Astrocyte of the spinal cord (primary cell): ENCODE results near the gene CAD.
"Not testable (repeated sequence)": the region's sequence is repeated elsewhere in the genome, so short reads cannot be mapped to it uniquely, and the experiment has no call there.

ENCODE experiments used
- DNase-seq: peaks from one replicate; pipeline ENCODE4 v3.0.0; 2011; ENCODE audit warnings: low read depth, low spot score
- H3K4me3 ChIP-seq: 2 replicates; pipeline ENCODE4 v1.5.1; 2011; ENCODE audit warnings: low read depth, mild to moderate bottlenecking, low read length, moderate library complexity
- in situ Hi-C: cut with HindIII; loops from 2 replicates; pipeline ENCODE4 v1.10.0; 2017; ENCODE audit warnings: low sequenced_read_pairs
- TF ChIP-seq, protein P1 (sequence below): IDR thresholded peaks from 2 replicates; pipeline ENCODE4 v1.5.1; 2012; ENCODE audit warnings: low read depth, mild to moderate bottlenecking, low read length, inconsistent platforms

The CAD gene

DNA sequence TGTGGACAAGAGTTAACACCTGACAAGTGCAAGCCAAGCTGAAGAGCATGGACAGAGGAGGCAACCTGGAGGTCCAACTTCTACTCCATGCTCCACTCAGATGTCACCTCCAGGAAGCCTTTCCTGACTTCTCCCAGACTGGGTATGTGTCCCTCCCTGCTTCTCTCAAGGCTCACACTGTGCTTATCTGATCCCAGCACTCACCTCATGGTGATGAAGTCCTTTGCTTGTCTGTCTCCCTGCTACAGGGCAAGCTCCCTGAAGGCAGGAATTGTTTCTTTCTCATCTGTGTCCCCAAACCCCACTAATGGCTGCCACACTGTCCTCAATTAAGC lies 48.3 kb downstream of the CAD start:
- no peak for DNase-seq
- TF ChIP-seq, protein P1, sequence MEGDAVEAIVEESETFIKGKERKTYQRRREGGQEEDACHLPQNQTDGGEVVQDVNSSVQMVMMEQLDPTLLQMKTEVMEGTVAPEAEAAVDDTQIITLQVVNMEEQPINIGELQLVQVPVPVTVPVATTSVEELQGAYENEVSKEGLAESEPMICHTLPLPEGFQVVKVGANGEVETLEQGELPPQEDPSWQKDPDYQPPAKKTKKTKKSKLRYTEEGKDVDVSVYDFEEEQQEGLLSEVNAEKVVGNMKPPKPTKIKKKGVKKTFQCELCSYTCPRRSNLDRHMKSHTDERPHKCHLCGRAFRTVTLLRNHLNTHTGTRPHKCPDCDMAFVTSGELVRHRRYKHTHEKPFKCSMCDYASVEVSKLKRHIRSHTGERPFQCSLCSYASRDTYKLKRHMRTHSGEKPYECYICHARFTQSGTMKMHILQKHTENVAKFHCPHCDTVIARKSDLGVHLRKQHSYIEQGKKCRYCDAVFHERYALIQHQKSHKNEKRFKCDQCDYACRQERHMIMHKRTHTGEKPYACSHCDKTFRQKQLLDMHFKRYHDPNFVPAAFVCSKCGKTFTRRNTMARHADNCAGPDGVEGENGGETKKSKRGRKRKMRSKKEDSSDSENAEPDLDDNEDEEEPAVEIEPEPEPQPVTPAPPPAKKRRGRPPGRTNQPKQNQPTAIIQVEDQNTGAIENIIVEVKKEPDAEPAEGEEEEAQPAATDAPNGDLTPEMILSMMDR: no peak
- H3K4me3 ChIP-seq: no peak overlapping the region
- in situ Hi-C loops: loop anchor here (25.0 kb wide), 1 partner anchor 153 kb away; the partner anchor contains the start of genes ABHD1 and CGREF1

GRCh38 chr2:27268296-27268695 lies 51.1 kb downstream of the CAD start:
- H3K4me3 ChIP-seq, DNase-seq: not testable (repeated sequence)
- in situ Hi-C loops: loop anchor here (25.0 kb wide), 1 partner anchor 156 kb away; the partner anchor contains the start of genes ABHD1 and CGREF1

DNA sequence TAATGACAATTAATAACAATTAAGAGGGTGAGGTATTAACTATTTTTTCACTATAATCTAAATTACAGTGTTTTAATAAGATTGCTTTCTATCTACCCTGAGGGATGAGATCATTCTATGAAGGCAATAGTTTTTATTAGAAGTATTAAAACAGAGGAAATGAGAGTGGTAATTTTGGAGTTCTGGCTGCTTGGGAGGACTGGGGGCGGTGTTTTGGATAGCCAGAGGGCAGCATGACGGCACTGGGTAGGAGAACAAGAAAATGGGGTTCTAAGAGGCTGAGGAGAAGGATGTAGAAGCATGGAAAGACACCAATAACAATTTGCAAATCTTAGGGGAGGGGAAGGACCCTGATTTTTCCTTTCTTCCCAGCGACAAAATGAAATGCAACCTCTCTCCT lies 53.0 kb downstream of the CAD start:
- TF ChIP-seq, protein P1: no peak
- no peak for DNase-seq
- no peak overlapping the region for H3K4me3 ChIP-seq
- in situ Hi-C loops: loop anchor here (25.0 kb wide), 1 partner anchor 158 kb away; the partner anchor contains the start of genes ABHD1 and CGREF1

DNA sequence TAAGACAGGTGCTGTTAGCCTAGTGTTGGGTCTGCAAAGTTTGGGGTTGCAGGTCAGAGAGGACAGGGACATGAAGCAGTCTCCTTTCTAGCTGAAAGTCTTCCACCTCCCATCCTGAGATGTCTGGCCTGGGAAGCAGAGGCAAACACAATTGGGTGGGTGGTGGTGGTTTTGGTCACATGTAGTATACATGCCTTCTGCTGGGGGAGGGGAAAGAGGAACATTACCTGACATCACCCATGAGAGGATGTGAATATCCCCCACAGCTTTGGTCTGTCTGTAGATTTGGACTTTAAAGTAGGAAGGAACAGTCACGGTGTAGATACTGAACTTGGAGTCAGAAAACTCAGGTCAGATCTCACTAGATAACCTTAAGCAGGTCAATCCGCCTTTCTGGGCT lies 53.5 kb downstream of the CAD start:
- no peak overlapping the region for H3K4me3 ChIP-seq
- TF ChIP-seq, protein P1: no peak
- no peak for DNase-seq
- in situ Hi-C loops: loop anchor here (25.0 kb wide), 1 partner anchor 158 kb away; the partner anchor contains the start of genes ABHD1 and CGREF1

DNA sequence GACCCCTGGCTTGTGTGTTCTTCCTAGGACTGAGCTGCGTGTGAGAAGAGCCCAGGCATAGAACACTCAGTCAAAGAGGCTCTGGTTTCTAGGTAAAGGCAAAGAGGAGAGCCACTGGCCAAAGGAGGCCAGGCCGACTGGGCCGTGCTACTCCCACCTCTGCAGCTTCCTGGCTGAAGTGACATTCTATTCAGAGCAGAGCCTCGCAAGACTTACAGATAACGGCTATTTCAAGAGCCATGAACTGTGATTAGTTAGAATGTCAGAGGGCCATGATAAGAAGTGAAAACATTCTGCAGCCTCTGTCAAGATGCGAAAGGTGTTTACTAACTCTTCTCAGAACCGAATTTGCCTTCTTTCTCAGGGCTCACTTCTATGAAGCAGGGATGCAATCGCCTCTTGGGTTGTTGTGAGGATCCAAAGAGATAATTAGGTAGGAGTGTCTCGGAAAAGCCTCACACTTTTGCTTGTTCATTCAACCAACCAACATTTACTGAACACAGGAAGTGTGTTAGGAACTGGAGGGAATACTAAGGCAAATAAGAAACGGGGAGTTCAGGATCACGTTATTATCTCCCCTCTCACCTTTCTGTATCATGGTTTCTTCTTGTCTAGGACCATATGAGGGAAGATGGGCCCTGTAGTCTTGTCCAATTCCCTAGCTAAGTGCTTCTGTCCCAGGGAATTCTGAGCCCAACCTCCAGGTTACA lies 54.6 kb downstream of the CAD start:
- in situ Hi-C loops: loop anchor here (25.0 kb wide), 1 partner anchor 159 kb away; the partner anchor contains the start of genes ABHD1 and CGREF1
- TF ChIP-seq, protein P1: no peak
- no peak overlapping the region for H3K4me3 ChIP-seq
- DNase-seq: no peak

GRCh38 chr2:27272537-27273522 lies 55.7 kb downstream of the CAD start:
- not testable (repeated sequence) for H3K4me3 ChIP-seq, DNase-seq
- in situ Hi-C loops: loop anchor here (25.0 kb wide), 1 partner anchor 161 kb away; the partner anchor contains the start of genes ABHD1 and CGREF1

DNA sequence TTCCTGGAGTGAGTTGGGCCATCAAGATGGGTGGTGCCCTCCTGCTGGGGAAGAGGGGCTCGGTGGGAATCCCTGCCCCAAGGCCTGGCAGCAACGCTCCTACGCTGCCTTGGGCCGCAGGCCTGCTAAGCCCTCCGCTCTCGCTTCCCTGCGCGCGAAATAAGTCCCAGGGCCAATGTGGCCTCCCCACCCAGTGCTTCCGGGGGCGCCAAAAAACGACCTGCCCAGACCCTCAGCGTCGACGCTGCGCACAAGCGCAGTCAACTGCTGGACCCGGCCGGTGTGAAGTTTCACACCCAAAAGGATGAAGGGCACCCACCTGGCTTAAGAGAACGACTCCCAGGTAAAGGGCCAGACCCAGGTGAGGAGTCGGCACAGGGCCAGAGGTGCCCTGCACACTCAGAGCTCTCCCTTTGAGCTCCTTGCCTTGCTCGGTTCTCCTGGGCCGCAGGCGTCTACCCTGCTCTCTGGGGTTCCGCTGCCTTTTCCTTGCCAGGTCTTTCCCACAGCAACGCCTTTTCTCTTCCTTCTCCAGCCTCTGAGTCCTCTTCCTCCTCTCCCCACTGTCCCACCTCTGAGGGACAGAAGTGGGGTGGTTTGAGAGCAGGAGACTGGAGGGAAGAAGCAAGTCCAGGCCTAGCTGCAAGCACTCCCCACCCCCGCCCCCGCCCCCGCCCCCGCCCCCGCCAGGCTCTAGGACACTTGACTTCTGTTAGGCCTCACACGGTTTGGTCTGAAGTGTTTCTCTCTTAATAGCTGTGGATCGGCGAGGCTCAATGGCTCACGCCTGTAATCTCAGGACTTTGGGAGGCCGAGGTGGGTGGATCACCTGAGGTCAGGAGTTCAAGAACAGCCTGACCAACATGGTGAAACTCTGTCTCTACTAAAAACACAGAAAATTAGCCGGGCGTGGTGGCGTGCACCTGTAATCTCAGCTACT lies 58.3 kb downstream of the CAD start, which contains the start of gene DNAJC5G:
DNAJC5G (plus strand) TSS at position 223 of the 940 bp plus-strand sequence. CDS start 1,296 bp downstream, outside the sequence.
- TF ChIP-seq, protein P1: no peak
- DNase-seq: no peak
- in situ Hi-C loops: no loop called here
- no peak within 1 kb of the TSS for H3K4me3 ChIP-seq
